ENCODE measurements around the gene AAMDC.
A peak's percentile ranks its signal among the peaks of the same experiment; 100 is the strongest.

The AAMDC gene

DNA sequence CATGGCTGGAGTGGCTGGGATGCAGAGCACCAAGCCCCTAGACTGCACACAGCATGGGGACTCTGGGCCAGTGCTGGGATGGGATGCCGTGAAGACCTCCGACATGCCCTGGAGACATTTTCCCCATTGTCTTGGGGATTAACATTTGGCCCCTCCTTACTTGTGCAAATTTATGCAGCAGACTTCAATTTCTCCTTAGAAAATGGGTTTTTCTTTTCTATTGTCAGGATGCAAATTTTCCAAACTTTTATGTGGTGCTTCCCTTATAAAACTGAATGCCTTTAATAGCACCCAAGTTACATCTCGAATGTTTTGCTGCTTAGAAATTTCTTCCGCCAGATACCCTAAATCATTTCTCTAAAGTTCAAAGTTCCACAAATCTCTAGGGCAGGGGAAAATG lies 29.6 kb upstream of the AAMDC start:
- Histone ChIP-seq H3K27me3 (ENCODE audit: control insufficient read depth in 2 of 2, insufficient read depth in 2 of 2, low read length in 2 of 2) (no peaks in the 10 kb centered on the region), H3K4me1 (ENCODE audit: control insufficient read depth in 2 of 2, insufficient read depth in 2 of 2, low read length in 2 of 2) (no peaks in the 10 kb centered on the region), H3K9me3 (ENCODE audit: control insufficient read depth in 2 of 2, low read length in 2 of 2) (no peaks in the 10 kb centered on the region), H3K4me3 (ENCODE audit: low read length in 2 of 2) (no peak overlapping the region), H3K36me3 (ENCODE audit: control insufficient read depth in 2 of 2, insufficient read depth in 2 of 2, low read length in 2 of 2) (no peaks in the 10 kb centered on the region), H3K9ac (ENCODE audit: low read depth in 1 of 2, low read length in 2 of 2) (no peak overlapping the region), H3K27ac (ENCODE audit: low read depth in 2 of 2, low read length in 2 of 2) (no peak overlapping the region)

DNA sequence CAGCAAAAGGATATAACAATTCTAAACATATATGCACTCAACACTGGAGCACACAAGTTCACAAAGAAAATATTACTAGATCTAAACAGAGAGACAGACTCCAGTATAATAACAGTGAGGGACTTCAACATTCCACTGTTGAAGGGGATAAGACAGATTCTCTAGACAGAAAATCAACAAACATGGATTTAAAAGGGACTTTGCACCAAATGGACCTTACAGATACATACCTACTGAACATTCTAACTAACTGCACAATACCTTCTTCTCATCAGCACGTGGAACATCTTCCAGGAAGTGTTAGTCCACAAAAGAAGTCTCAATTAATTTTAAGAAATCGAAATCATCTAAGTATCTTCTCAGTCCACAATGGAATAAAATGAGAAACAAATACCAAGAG lies 27.0 kb upstream of the AAMDC start:
- Histone ChIP-seq H3K36me3 (ENCODE audit: control insufficient read depth in 2 of 2, insufficient read depth in 2 of 2, low read length in 2 of 2) (no peaks in the 10 kb centered on the region), H3K9me3 (ENCODE audit: control insufficient read depth in 2 of 2, low read length in 2 of 2) (no peaks in the 10 kb centered on the region), H3K9ac (ENCODE audit: low read depth in 1 of 2, low read length in 2 of 2) (no peak overlapping the region), H3K4me1 (ENCODE audit: control insufficient read depth in 2 of 2, insufficient read depth in 2 of 2, low read length in 2 of 2) (no peaks in the 10 kb centered on the region), H3K27ac (ENCODE audit: low read depth in 2 of 2, low read length in 2 of 2) (no peak overlapping the region), H3K4me3 (ENCODE audit: low read length in 2 of 2) (no peak overlapping the region), H3K27me3 (ENCODE audit: control insufficient read depth in 2 of 2, insufficient read depth in 2 of 2, low read length in 2 of 2) (no peaks in the 10 kb centered on the region)

DNA sequence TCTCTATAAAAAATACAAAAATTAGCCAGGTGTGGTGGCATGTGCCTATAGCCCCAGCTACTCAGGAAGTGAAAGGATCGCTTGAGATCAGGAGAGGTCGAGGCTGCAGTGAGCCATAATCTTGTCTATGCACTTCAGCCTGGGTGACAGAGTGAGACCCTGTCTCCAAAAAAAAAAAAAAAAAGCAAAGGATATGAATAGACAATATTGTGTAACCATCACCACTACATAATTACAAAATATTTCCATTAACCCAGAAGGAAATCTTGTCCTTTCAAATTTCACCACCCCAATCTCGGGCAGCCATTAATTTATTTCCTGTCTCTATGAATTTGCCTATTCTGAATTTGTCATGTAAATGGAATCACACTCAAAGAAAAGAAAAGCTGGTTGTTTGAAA lies 21.6 kb upstream of the AAMDC start:
- Histone ChIP-seq H3K27ac (ENCODE audit: low read depth in 2 of 2, low read length in 2 of 2) (no peak overlapping the region), H3K4me3 (ENCODE audit: low read length in 2 of 2) (no peak overlapping the region), H3K4me1 (ENCODE audit: control insufficient read depth in 2 of 2, insufficient read depth in 2 of 2, low read length in 2 of 2) (peaks cover 0 to 2% of the 10 kb centered on the region in 2 donors), H3K9me3 (ENCODE audit: control insufficient read depth in 2 of 2, low read length in 2 of 2) (no peaks in the 10 kb centered on the region), H3K9ac (ENCODE audit: low read depth in 1 of 2, low read length in 2 of 2) (no peak overlapping the region), H3K27me3 (ENCODE audit: control insufficient read depth in 2 of 2, insufficient read depth in 2 of 2, low read length in 2 of 2) (no peaks in the 10 kb centered on the region), H3K36me3 (ENCODE audit: control insufficient read depth in 2 of 2, insufficient read depth in 2 of 2, low read length in 2 of 2) (no peaks in the 10 kb centered on the region)

- no peak overlapping the region for H3K27ac ChIP-seq (ENCODE audit: low read depth in 2 of 2, low read length in 2 of 2)
- H3K36me3 ChIP-seq (ENCODE audit: control insufficient read depth in 2 of 2, insufficient read depth in 2 of 2, low read length in 2 of 2), result no peaks in the 10 kb centered on the region
- H3K4me1 ChIP-seq (ENCODE audit: control insufficient read depth in 2 of 2, insufficient read depth in 2 of 2, low read length in 2 of 2), result peaks cover 0 to 2% of the 10 kb centered on the region in 2 donors
- H3K4me3 ChIP-seq (ENCODE audit: low read length in 2 of 2), result no peak overlapping the region
- H3K9me3 ChIP-seq (ENCODE audit: control insufficient read depth in 2 of 2, low read length in 2 of 2), result no peaks in the 10 kb centered on the region
- H3K9ac ChIP-seq (ENCODE audit: low read depth in 1 of 2, low read length in 2 of 2), result no peak overlapping the region
- H3K27me3 ChIP-seq (ENCODE audit: control insufficient read depth in 2 of 2, insufficient read depth in 2 of 2, low read length in 2 of 2), result no peaks in the 10 kb centered on the region
These were observed 20.5 kb upstream of the AAMDC start for GRCh38 chr11:77800449-77800848.

DNA sequence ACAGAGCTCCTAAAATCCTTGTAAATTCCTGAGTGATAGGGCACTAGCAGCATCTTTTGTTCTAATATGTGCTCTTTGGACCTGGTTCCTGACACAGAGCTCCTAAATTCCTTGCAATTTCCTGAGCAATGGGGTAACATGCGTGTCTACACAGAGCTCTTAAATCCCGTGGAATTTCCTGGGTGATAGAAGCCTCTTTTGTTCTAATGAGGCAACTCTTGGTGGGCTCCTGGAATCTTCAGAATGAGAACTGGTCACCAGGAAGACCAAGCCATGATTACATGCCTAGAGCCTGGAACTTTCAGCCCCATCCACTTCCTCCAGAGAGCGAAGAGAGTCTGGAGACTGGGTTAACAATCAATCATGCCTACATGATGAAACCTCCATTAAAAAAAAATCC lies 19.5 kb upstream of the AAMDC start:
- no peaks in the 10 kb centered on the region for H3K36me3 ChIP-seq (ENCODE audit: control insufficient read depth in 2 of 2, insufficient read depth in 2 of 2, low read length in 2 of 2)
- no peak overlapping the region for H3K27ac ChIP-seq (ENCODE audit: low read depth in 2 of 2, low read length in 2 of 2)
- no peaks in the 10 kb centered on the region for H3K9me3 ChIP-seq (ENCODE audit: control insufficient read depth in 2 of 2, low read length in 2 of 2)
- H3K9ac ChIP-seq (ENCODE audit: low read depth in 1 of 2, low read length in 2 of 2), result no peak overlapping the region
- no peaks in the 10 kb centered on the region for H3K27me3 ChIP-seq (ENCODE audit: control insufficient read depth in 2 of 2, insufficient read depth in 2 of 2, low read length in 2 of 2)
- H3K4me1 ChIP-seq (ENCODE audit: control insufficient read depth in 2 of 2, insufficient read depth in 2 of 2, low read length in 2 of 2), result peaks cover 0 to 2% of the 10 kb centered on the region in 2 donors
- no peak overlapping the region for H3K4me3 ChIP-seq (ENCODE audit: low read length in 2 of 2)

DNA sequence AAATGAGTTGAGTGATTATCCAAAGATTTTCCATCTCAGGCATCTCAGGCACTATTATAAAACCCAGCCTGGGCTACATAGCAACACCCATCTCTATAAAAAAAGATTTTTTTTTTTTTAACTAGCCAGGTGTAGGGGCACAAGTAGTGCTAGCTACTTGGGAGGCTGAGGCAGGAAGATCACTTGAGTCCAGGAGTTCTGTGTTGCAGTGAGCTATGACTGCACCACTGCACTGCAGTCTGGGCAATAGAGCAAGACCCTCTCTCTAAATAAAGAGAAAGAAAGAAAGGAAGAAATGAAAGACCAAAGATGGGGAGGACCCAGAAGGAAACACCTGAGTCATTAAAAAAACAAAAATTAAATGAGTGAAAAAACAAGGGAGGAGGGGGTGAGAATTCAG lies 14.5 kb upstream of the AAMDC start:
- no peaks in the 10 kb centered on the region for H3K9me3 ChIP-seq (ENCODE audit: control insufficient read depth in 2 of 2, low read length in 2 of 2)
- no peaks in the 10 kb centered on the region for H3K27me3 ChIP-seq (ENCODE audit: control insufficient read depth in 2 of 2, insufficient read depth in 2 of 2, low read length in 2 of 2)
- H3K4me1 ChIP-seq (ENCODE audit: control insufficient read depth in 2 of 2, insufficient read depth in 2 of 2, low read length in 2 of 2), result peaks cover 0 to 3% of the 10 kb centered on the region in 2 donors
- no peak overlapping the region for H3K4me3 ChIP-seq (ENCODE audit: low read length in 2 of 2)
- peaks cover 0 to 2% of the 10 kb centered on the region in 2 donors for H3K36me3 ChIP-seq (ENCODE audit: control insufficient read depth in 2 of 2, insufficient read depth in 2 of 2, low read length in 2 of 2)
- no peak overlapping the region for H3K9ac ChIP-seq (ENCODE audit: low read depth in 1 of 2, low read length in 2 of 2)
- H3K27ac ChIP-seq (ENCODE audit: low read depth in 2 of 2, low read length in 2 of 2), result no peak overlapping the region

DNA sequence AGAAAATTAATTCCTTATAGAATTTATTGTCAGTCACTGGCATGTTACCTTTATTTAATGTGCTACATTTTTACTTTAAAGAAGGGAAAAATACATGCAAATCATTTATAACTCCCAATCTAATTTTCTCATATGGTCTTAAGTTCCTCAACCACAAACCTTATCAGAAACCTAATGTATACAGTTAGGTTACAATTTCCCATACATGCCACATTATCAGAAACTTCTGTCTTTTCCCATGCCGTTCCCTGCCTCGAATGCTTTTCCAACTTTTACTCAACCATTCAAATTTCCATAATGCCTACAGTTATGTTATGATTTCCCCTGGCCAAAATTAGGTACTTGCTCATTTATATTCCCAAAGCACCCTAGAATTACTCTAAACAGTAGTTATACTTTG lies 14.0 kb upstream of the AAMDC start:
- peaks cover 0 to 3% of the 10 kb centered on the region in 2 donors for H3K4me1 ChIP-seq (ENCODE audit: control insufficient read depth in 2 of 2, insufficient read depth in 2 of 2, low read length in 2 of 2)
- H3K27ac ChIP-seq (ENCODE audit: low read depth in 2 of 2, low read length in 2 of 2), result no peak overlapping the region

DNA sequence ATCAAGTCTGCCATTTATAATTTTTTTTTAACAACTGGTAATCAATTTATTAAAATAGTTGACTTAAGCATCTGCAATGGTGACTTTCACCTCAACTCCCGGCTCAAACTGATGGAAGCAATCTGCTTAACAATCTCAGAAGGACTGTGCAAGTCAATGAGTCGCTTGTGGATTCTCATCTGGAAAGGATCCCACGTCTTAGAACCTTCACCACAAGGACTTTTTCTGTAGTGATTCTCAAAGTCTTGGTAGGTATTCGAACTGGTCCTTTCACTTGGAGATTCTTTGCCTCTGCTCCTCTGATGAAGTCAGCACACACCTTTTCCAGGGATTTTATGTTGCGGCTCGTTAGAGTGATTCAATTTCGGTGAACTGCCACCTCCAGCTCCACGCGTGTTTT lies 7.7 kb upstream of the AAMDC start:
- no peaks in the 10 kb centered on the region for H3K9me3 ChIP-seq (ENCODE audit: control insufficient read depth in 2 of 2, low read length in 2 of 2)
- no peak overlapping the region for H3K9ac ChIP-seq (ENCODE audit: low read depth in 1 of 2, low read length in 2 of 2)
- no peak overlapping the region for H3K4me3 ChIP-seq (ENCODE audit: low read length in 2 of 2)
- H3K27me3 ChIP-seq (ENCODE audit: control insufficient read depth in 2 of 2, insufficient read depth in 2 of 2, low read length in 2 of 2), result no peaks in the 10 kb centered on the region
- peaks cover 0 to 6% of the 10 kb centered on the region in 2 donors for H3K36me3 ChIP-seq (ENCODE audit: control insufficient read depth in 2 of 2, insufficient read depth in 2 of 2, low read length in 2 of 2)
- no peak overlapping the region for H3K27ac ChIP-seq (ENCODE audit: low read depth in 2 of 2, low read length in 2 of 2)
- no peaks in the 10 kb centered on the region for H3K4me1 ChIP-seq (ENCODE audit: control insufficient read depth in 2 of 2, insufficient read depth in 2 of 2, low read length in 2 of 2)

More for the DNA sequence above, 14.0 kb upstream of the AAMDC start:
- no peak overlapping the region for H3K9ac ChIP-seq (ENCODE audit: low read depth in 1 of 2, low read length in 2 of 2)
- H3K4me3 ChIP-seq (ENCODE audit: low read length in 2 of 2), result no peak overlapping the region
- no peaks in the 10 kb centered on the region for H3K9me3 ChIP-seq (ENCODE audit: control insufficient read depth in 2 of 2, low read length in 2 of 2)
- peaks cover 0 to 2% of the 10 kb centered on the region in 2 donors for H3K36me3 ChIP-seq (ENCODE audit: control insufficient read depth in 2 of 2, insufficient read depth in 2 of 2, low read length in 2 of 2)
- no peaks in the 10 kb centered on the region for H3K27me3 ChIP-seq (ENCODE audit: control insufficient read depth in 2 of 2, insufficient read depth in 2 of 2, low read length in 2 of 2)

GRCh38 chr11:77814848-77815247 lies 6.1 kb upstream of the AAMDC start:
- H3K27me3 ChIP-seq (ENCODE audit: control insufficient read depth in 2 of 2, insufficient read depth in 2 of 2, low read length in 2 of 2), result no peaks in the 10 kb centered on the region
- no peaks in the 10 kb centered on the region for H3K9me3 ChIP-seq (ENCODE audit: control insufficient read depth in 2 of 2, low read length in 2 of 2)
- H3K27ac ChIP-seq (ENCODE audit: low read depth in 2 of 2, low read length in 2 of 2), result no peak overlapping the region
- H3K36me3 ChIP-seq (ENCODE audit: control insufficient read depth in 2 of 2, insufficient read depth in 2 of 2, low read length in 2 of 2), result peaks cover 0 to 6% of the 10 kb centered on the region in 2 donors
- no peak overlapping the region for H3K4me3 ChIP-seq (ENCODE audit: low read length in 2 of 2)
- H3K9ac ChIP-seq (ENCODE audit: low read depth in 1 of 2, low read length in 2 of 2), result no peak overlapping the region
- peaks cover 6% of the 10 kb centered on the region in 2 donors for H3K4me1 ChIP-seq (ENCODE audit: control insufficient read depth in 2 of 2, insufficient read depth in 2 of 2, low read length in 2 of 2)

GRCh38 chr11:77815459-77815858 lies 5.5 kb upstream of the AAMDC start:
- Histone ChIP-seq H3K27me3 (ENCODE audit: control insufficient read depth in 2 of 2, insufficient read depth in 2 of 2, low read length in 2 of 2) (no peaks in the 10 kb centered on the region), H3K9me3 (ENCODE audit: control insufficient read depth in 2 of 2, low read length in 2 of 2) (no peaks in the 10 kb centered on the region), H3K4me1 (ENCODE audit: control insufficient read depth in 2 of 2, insufficient read depth in 2 of 2, low read length in 2 of 2) (peaks cover 6% of the 10 kb centered on the region in 2 donors)

GRCh38 chr11:77819411-77819920 lies 1.5 kb upstream of the AAMDC start:
- Histone ChIP-seq H3K36me3 (ENCODE audit: control insufficient read depth in 2 of 2, insufficient read depth in 2 of 2, low read length in 2 of 2) (no peaks in the 10 kb centered on the region), H3K9ac (ENCODE audit: low read depth in 1 of 2, low read length in 2 of 2) (peak overlapping the region; percentile 77 to 90), H3K27ac (ENCODE audit: low read depth in 2 of 2, low read length in 2 of 2) (peak overlapping the region; percentile 89 to 92), H3K9me3 (ENCODE audit: control insufficient read depth in 2 of 2, low read length in 2 of 2) (no peaks in the 10 kb centered on the region), H3K4me1 (ENCODE audit: control insufficient read depth in 2 of 2, insufficient read depth in 2 of 2, low read length in 2 of 2) (peaks cover 9 to 12% of the 10 kb centered on the region in 2 donors), H3K27me3 (ENCODE audit: control insufficient read depth in 2 of 2, insufficient read depth in 2 of 2, low read length in 2 of 2) (no peaks in the 10 kb centered on the region), H3K4me3 (ENCODE audit: low read length in 2 of 2) (peak overlapping the region; percentile 87 to 96)

More at GRCh38 chr11:77815459-77815858, 5.5 kb upstream of the AAMDC start:
- H3K4me3 ChIP-seq (ENCODE audit: low read length in 2 of 2), result no peak overlapping the region
- peaks cover 0 to 6% of the 10 kb centered on the region in 2 donors for H3K36me3 ChIP-seq (ENCODE audit: control insufficient read depth in 2 of 2, insufficient read depth in 2 of 2, low read length in 2 of 2)
- H3K27ac ChIP-seq (ENCODE audit: low read depth in 2 of 2, low read length in 2 of 2), result no peak overlapping the region
- H3K9ac ChIP-seq (ENCODE audit: low read depth in 1 of 2, low read length in 2 of 2), result no peak overlapping the region
